ENCODE measurements around the gene PF4V1.

PF4V1 gene

GRCh38 chr4:73841243-73841925 lies 11.7 kb upstream of the PF4V1 start:
- H3K4me3 ChIP-seq, result no peak overlapping the region
- H3K27me3 ChIP-seq, result peaks cover 0 to 14% of the 10 kb centered on the region in 2 donors
- H3K27ac ChIP-seq, result no peak overlapping the region
- no peaks in the 10 kb centered on the region for H3K9me3 ChIP-seq
- DNase-seq, result no peak
- H3K4me1 ChIP-seq, result peaks cover 0 to 8% (median 6%) of the 10 kb centered on the region in 4 donors
- no peaks in the 10 kb centered on the region for H3K36me3 ChIP-seq
- intact Hi-C loops (cut with DNase I; ENCODE audit: low total_unique reads), result no loop called here
- no peak for TF ChIP-seq CTCF (IDR thresholded peaks at IDR 0.05)

- DNase-seq, result no peak
- no peak for TF ChIP-seq CTCF (IDR thresholded peaks at IDR 0.05)
- Histone ChIP-seq H3K27ac (no peak overlapping the region), H3K4me3 (no peak overlapping the region), H3K27me3 (peaks cover 0 to 4% of the 10 kb centered on the region in 2 donors), H3K9me3 (no peaks in the 10 kb centered on the region), H3K36me3 (no peaks in the 10 kb centered on the region), H3K4me1 (no peaks in the 10 kb centered on the region)
- intact Hi-C loops (cut with DNase I; ENCODE audit: low total_unique reads), result no loop called here
Measured at GRCh38 chr4:73842696-73843095, 10.4 kb upstream of the PF4V1 start.

GRCh38 chr4:73843369-73843768 lies 9.7 kb upstream of the PF4V1 start:
- H3K27ac ChIP-seq, result no peak overlapping the region
- H3K27me3 ChIP-seq, result no peaks in the 10 kb centered on the region
- intact Hi-C loops (cut with DNase I; ENCODE audit: low total_unique reads), result no loop called here
- no peaks in the 10 kb centered on the region for H3K9me3 ChIP-seq
- no peak overlapping the region for H3K4me3 ChIP-seq
- no peak for TF ChIP-seq CTCF (IDR thresholded peaks at IDR 0.05)
- no peaks in the 10 kb centered on the region for H3K4me1 ChIP-seq
- no peak for DNase-seq
- no peaks in the 10 kb centered on the region for H3K36me3 ChIP-seq

GRCh38 chr4:73844345-73844744 lies 8.8 kb upstream of the PF4V1 start:
- TF ChIP-seq CTCF (IDR thresholded peaks at IDR 0.05), result no peak
- Histone ChIP-seq H3K27ac (no peak overlapping the region), H3K4me3 (no peak overlapping the region), H3K36me3 (no peaks in the 10 kb centered on the region), H3K9me3 (no peaks in the 10 kb centered on the region), H3K27me3 (no peaks in the 10 kb centered on the region), H3K4me1 (no peaks in the 10 kb centered on the region)
- no peak for DNase-seq
- intact Hi-C loops (cut with DNase I; ENCODE audit: low total_unique reads), result no loop called here

GRCh38 chr4:73844806-73845205 lies 8.3 kb upstream of the PF4V1 start:
- DNase-seq, result no peak
- intact Hi-C loops (cut with DNase I; ENCODE audit: low total_unique reads), result no loop called here
- H3K27me3 ChIP-seq, result no peaks in the 10 kb centered on the region
- no peaks in the 10 kb centered on the region for H3K9me3 ChIP-seq
- H3K36me3 ChIP-seq, result no peaks in the 10 kb centered on the region
- H3K4me3 ChIP-seq, result no peak overlapping the region
- no peak overlapping the region for H3K27ac ChIP-seq
- H3K4me1 ChIP-seq, result no peaks in the 10 kb centered on the region
- TF ChIP-seq CTCF (IDR thresholded peaks at IDR 0.05), result no peak

Data from tibial artery (tissue), 4 donors.